HG03159 (cell line): ENCODE data around the gene AMT.

ENCODE experiments used
- ATAC-seq: cut with Tn5 transposase; IDR thresholded peaks from one replicate; pipeline ENCODE4 v1.9.1; 2021; ENCODE audit warnings: mild to moderate bottlenecking, moderate library complexity; ENCODE audit not compliant: unreplicated experiment

Gene AMT

GRCh38 chr3:49389297-49389696 is 33.0 kb downstream of the AMT start:
- no peak for ATAC-seq

- ATAC-seq: no peak
These were observed 33.9 kb downstream of the AMT start for GRCh38 chr3:49388289-49388820.

GRCh38 chr3:49387721-49388120 is 34.6 kb downstream of the AMT start:
- ATAC-seq: no peak

DNA sequence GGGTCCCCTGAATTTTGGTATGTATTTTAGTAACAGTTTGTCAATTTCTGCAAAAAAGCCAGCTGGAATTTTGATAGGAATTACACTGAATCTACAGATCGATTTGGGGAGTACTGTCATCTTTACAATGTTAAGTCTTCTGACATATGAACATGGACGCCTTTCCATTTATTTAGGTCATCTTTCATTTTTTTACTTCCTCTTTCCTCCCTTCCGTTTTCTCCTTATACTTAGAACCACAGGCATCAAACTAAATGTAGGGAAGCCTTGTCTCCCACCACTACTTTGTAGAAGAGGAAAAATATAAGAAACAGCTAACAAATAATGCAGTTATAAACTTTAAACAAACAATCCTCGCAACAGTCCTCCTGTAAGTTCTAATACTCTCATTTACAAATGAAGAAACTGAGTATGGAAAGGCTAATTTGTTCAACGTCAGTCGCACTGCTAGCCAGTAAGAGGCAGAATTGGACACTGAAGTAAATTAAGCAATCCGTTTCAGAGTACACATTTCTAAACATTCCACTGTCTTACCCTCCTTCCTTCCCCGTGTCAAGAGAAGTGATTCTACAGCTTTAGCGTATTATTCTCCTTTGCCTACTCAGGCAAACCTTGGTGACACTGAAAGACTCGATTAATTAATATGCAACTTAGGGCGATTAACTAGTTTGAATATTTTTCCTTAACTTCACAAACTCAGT is 36.1 kb downstream of the AMT start:
- ATAC-seq: no peak

GRCh38 chr3:49385617-49386016 is 36.7 kb downstream of the AMT start:
- no peak for ATAC-seq

DNA sequence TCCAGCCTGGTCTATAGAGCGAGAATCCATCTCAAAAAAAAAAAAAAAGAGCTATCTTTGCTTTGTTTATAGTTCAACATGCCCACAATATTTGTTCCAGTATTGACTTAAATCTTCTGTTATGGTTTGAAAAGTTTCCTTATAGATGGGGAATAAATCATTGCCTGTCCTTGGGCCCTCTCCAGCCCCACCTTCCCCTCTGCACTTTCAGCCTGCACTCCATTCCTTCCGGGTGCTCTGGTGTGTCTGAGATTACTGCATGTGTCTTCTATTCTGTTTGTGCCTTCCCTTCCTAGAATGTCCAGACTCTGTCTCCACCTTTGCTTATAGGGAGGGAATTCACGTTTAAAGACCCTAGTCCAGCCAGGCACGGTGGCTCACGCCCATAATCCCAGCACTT is 38.9 kb downstream of the AMT start:
- no peak for ATAC-seq

- no peak for ATAC-seq
These were observed 43.9 kb downstream of the AMT start for GRCh38 chr3:49378249-49378895.

DNA sequence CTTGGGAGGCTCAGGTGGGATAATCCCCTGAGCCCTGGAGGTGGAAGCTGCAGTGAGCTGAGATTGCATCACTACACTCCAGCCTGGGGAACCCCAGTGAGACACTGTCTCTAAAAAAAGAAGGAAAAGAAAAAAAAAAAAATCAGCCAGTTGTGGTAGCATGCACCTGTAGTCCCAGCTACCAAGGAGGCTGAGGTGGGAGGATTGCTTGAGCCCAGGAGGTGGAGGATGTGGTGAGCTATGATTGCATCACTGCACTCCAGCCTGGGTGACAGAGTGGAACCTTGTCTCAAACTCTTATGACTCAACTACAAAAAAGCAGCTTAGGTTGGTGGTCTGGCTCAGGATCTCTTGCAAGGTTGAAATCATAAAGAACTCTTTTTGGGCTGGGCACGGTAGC is 44.8 kb downstream of the AMT start:
- no peak for ATAC-seq

GRCh38 chr3:49371946-49372345 is 50.3 kb downstream of the AMT start:
- ATAC-seq: no peak

DNA sequence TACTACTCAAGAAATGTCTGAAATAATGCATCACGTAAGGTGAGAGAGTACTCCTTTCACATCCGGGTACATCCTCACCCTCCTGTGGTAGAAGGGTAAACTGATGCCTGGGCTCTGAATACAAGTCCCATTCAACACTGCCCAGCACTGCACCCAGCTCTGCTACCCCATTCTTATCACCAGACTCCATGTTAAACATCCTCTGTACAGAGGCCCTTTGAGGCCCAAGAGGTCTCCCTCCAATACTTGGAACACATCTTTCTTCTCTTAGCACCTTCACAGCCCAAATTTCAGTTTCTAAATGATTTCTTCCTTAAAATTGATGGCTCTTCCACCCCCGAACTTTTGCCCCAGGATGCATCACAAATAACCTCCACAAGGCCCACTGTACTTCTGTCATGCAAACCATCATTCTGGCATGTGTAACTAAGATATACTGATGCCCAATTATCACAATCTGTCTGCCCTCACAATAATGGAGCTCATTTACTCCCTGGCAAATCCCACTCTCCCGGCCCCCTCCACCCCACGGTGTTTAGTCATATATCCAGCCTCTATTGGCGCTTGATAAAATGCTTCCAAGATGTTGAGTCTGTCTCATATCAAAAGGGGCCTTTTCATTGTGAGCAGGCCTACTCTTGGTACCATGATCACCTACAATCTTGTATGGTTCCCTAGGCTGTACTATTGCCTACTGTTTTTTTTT is 51.5 kb downstream of the AMT start:
- no peak for ATAC-seq
